ENCODE data around the gene PATJ. TPM values are rescaled to one million over a fixed set of nuclear protein-coding genes. Genes with fewer than 3 reads are reported as not detected.
A peak's percentile ranks its signal among the peaks of the same experiment; 100 is the strongest.
"Not testable (repeated sequence)": the region's sequence is repeated elsewhere in the genome, so short reads cannot be mapped to it uniquely, and the experiment has no call there.

PATJ gene
- total RNA-seq, 1 donor from 2014 or later: 56.2 TPM

- ATAC-seq: no peak
- TF ChIP-seq CTCF (IDR thresholded peaks at IDR 0.05): no peak
- no peak for DNase-seq
- intact Hi-C loops (cut with DNase I): no loop called here
- Histone ChIP-seq H3K4me1 (peaks cover 11% of the 10 kb centered on the region), H3K27me3 (no peaks in the 10 kb centered on the region), H3K36me3 (peaks cover 2% of the 10 kb centered on the region), H3K27ac (no peak overlapping the region), H3K4me3 (no peak overlapping the region), H3K9me3 (no peaks in the 10 kb centered on the region)
Observed at GRCh38 chr1:61888808-61889207, 146.5 kb downstream of the PATJ start.

- DNase-seq; ATAC-seq; H3K27me3 ChIP-seq; intact Hi-C loops (cut with DNase I); H3K4me3 ChIP-seq; H3K36me3 ChIP-seq; H3K27ac ChIP-seq; H3K9me3 ChIP-seq: not testable (repeated sequence)
- H3K4me1 ChIP-seq: peaks cover 11% of the 10 kb centered on the region
Observed at GRCh38 chr1:61890435-61890834, 148.2 kb downstream of the PATJ start.

- DNase-seq (no peak), ATAC-seq (no peak)
- Histone ChIP-seq H3K4me3 (no peak overlapping the region), H3K4me1 (peaks cover 7% of the 10 kb centered on the region), H3K36me3 (no peaks in the 10 kb centered on the region), H3K27ac (no peak overlapping the region), H3K27me3 (no peaks in the 10 kb centered on the region), H3K9me3 (no peaks in the 10 kb centered on the region)
- intact Hi-C loops (cut with DNase I): no loop called here
- TF ChIP-seq CTCF (IDR thresholded peaks at IDR 0.05): no peak
Observed at GRCh38 chr1:61892977-61893376, 150.7 kb downstream of the PATJ start.

GRCh38 chr1:61894296-61894695 lies 152.0 kb downstream of the PATJ start:
- intact Hi-C loops (cut with DNase I); H3K9me3 ChIP-seq: not testable (repeated sequence)

GRCh38 chr1:61895175-61895574 lies 152.9 kb downstream of the PATJ start:
- no peaks in the 10 kb centered on the region for H3K4me1 ChIP-seq
- no peak for TF ChIP-seq CTCF (IDR thresholded peaks at IDR 0.05)
- DNase-seq (no peak), ATAC-seq (no peak)
- H3K9me3 ChIP-seq: no peaks in the 10 kb centered on the region
- no peak overlapping the region for H3K27ac ChIP-seq
- intact Hi-C loops (cut with DNase I): no loop called here
- no peaks in the 10 kb centered on the region for H3K36me3 ChIP-seq
- no peak overlapping the region for H3K4me3 ChIP-seq
- no peaks in the 10 kb centered on the region for H3K27me3 ChIP-seq

More at GRCh38 chr1:61894296-61894695, 152.0 kb downstream of the PATJ start:
- not testable (repeated sequence) for H3K4me1 ChIP-seq, H3K4me3 ChIP-seq, H3K27me3 ChIP-seq, H3K27ac ChIP-seq, H3K36me3 ChIP-seq, DNase-seq, ATAC-seq

- ATAC-seq (peak; percentile 28), DNase-seq (no peak)
- H3K36me3 ChIP-seq: no peaks in the 10 kb centered on the region
- no peaks in the 10 kb centered on the region for H3K9me3 ChIP-seq
- no peak overlapping the region for H3K27ac ChIP-seq
- H3K27me3 ChIP-seq: no peaks in the 10 kb centered on the region
- no peak for TF ChIP-seq CTCF (IDR thresholded peaks at IDR 0.05)
- H3K4me3 ChIP-seq: no peak overlapping the region
- H3K4me1 ChIP-seq: no peaks in the 10 kb centered on the region
- intact Hi-C loops (cut with DNase I): no loop called here
Observed at GRCh38 chr1:61898658-61899057, 156.4 kb downstream of the PATJ start.

- Histone ChIP-seq H3K27ac (no peak overlapping the region), H3K36me3 (peaks cover 7% of the 10 kb centered on the region), H3K4me1 (no peaks in the 10 kb centered on the region), H3K27me3 (no peaks in the 10 kb centered on the region), H3K4me3 (no peak overlapping the region), H3K9me3 (no peaks in the 10 kb centered on the region)
- DNase-seq (no peak), ATAC-seq (no peak)
- intact Hi-C loops (cut with DNase I): no loop called here
- TF ChIP-seq CTCF (IDR thresholded peaks at IDR 0.05): no peak
Observed at GRCh38 chr1:61904354-61904753, 162.1 kb downstream of the PATJ start.

Measured in upper lobe of right lung (tissue), 1 donor.